ENCODE data around the gene LYPLA2. TPM values are rescaled to one million over a fixed set of nuclear protein-coding genes. Genes with fewer than 3 reads are reported as not detected.
A peak's percentile ranks its signal among the peaks of the same experiment; 100 is the strongest.

LYPLA2 gene
- total and polyA plus RNA-seq, 2 of the 8 experiments (the other 6 are each of a cell fraction or from before 2014, with no cell fraction given): 138 to 211 TPM

DNA sequence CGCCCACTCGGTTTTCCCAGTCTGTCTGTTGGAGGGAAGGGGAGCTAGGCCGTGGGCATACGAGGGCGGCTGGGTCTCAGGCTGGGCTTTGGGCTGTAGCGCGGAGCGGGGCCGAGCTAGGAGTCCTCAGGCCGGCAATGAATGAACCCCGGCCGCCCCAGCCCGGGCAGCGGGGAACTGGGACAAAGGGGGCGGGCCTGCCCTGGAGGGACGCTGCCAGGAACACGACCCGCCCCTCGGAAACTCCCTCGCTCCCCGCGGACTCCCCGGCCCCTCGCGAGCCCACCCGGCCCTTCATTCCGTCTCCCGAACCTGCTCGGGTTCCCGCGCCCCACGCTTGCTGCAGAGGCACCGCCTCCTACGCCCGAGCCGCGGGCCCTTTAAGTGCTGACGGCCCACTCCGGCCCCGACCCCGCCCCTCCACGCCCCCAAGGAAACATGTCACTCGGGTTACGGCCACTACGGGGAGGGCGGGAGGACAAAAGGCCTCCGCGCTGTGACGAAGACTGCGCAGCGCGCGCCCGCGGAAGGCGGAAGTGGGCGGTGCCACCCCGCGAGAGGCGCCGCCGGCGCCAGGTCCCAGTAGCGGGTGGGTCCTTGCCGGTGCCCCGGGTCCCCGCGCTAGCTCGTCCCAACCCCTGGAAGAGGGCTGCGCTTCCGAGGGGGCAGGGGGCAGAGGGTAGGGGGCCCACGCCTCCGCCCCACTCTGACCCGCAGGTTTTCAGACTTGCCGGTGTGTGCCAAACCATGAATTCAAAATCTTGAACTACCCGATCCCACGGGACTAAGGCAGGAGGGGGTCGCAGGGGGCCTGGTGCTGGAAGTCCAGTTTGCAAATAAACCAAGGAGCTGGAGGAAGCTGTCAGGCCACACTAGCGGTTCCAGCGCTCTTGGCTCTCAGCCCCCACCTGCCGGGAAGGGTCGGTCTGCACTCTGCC is 9.7 kb downstream of the LYPLA2 start, which contains the start of gene GALE (continued):
- TF ChIP-seq, protein P1, sequence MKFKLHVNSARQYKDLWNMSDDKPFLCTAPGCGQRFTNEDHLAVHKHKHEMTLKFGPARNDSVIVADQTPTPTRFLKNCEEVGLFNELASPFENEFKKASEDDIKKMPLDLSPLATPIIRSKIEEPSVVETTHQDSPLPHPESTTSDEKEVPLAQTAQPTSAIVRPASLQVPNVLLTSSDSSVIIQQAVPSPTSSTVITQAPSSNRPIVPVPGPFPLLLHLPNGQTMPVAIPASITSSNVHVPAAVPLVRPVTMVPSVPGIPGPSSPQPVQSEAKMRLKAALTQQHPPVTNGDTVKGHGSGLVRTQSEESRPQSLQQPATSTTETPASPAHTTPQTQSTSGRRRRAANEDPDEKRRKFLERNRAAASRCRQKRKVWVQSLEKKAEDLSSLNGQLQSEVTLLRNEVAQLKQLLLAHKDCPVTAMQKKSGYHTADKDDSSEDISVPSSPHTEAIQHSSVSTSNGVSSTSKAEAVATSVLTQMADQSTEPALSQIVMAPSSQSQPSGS (IDR thresholded peaks at IDR 0.05; ENCODE audit: low read length): peak; percentile 60; the same call in 1 of the 2 replicates
- TF ChIP-seq CBX8 (IDR thresholded peaks at IDR 0.05; ENCODE audit: borderline replicate concordance, low read depth, low read length) (no peak), EZH2 (IDR thresholded peaks at IDR 0.05; ENCODE audit: low read depth, low read length, severe bottlenecking) (no peak), TAF1 (IDR thresholded peaks at IDR 0.05; ENCODE audit: low read depth, low read length) (peak; percentile 23; the same call in 1 of the 2 replicates), CREB1 (IDR thresholded peaks at IDR 0.05) (peak; percentile 81), PHF8 (conservative IDR thresholded peaks at IDR 0.05; ENCODE audit: low read depth, low read length) (peak; percentile 56), SAP30 (IDR thresholded peaks at IDR 0.05; ENCODE audit: insufficient read depth, insufficient replicate concordance, low read length) (no peak), POLR2AphosphoS5 (IDR thresholded peaks at IDR 0.05; ENCODE audit: low read depth, low read length) (no peak; the same call in 1 of the 2 replicates), SIN3A (conservative IDR thresholded peaks at IDR 0.05 in 1 of 2, IDR thresholded peaks at IDR 0.05 in 1 of 2; ENCODE audit: low read depth in 1 of 2, low read length in 2 of 2) (peak in 1 of 2 experiments; percentile 60; a peak in 1 of 4 replicates), RXRA (IDR thresholded peaks at IDR 0.05; ENCODE audit: insufficient read depth, low read depth, low read length) (no peak), SIX5 (IDR thresholded peaks at IDR 0.05; ENCODE audit: low read depth, low read length) (no peak), TBP (IDR thresholded peaks at IDR 0.05; ENCODE audit: low read depth, low read length) (no peak), SRF (IDR thresholded peaks at IDR 0.05; ENCODE audit: low read depth, low read length) (no peak), POU5F1 (IDR thresholded peaks at IDR 0.05; ENCODE audit: low read depth, low read length) (no peak), RBBP5 (IDR thresholded peaks at IDR 0.05; ENCODE audit: borderline replicate concordance, low read depth, low read length) (no peak; the same call in 1 of the 2 replicates), TAF7 (optimal IDR thresholded peaks at IDR 0.05; ENCODE audit: borderline replicate concordance, low read depth, low read length) (peak; percentile 13), CHD2 (IDR thresholded peaks at IDR 0.05; ENCODE audit: low read length) (no peak)
- TF ChIP-seq, protein P2, sequence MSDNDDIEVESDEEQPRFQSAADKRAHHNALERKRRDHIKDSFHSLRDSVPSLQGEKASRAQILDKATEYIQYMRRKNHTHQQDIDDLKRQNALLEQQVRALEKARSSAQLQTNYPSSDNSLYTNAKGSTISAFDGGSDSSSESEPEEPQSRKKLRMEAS (IDR thresholded peaks at IDR 0.05): 0 out of 2 replicates have a peak, but pooled peaks have one; percentile 12
- TF ChIP-seq, protein P3, sequence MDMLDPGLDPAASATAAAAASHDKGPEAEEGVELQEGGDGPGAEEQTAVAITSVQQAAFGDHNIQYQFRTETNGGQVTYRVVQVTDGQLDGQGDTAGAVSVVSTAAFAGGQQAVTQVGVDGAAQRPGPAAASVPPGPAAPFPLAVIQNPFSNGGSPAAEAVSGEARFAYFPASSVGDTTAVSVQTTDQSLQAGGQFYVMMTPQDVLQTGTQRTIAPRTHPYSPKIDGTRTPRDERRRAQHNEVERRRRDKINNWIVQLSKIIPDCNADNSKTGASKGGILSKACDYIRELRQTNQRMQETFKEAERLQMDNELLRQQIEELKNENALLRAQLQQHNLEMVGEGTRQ (IDR thresholded peaks at IDR 0.05; ENCODE audit: low read length): no peak

All from H1 (cell line).